ENCODE data around the gene ZFYVE28.

The ZFYVE28 gene

DNA sequence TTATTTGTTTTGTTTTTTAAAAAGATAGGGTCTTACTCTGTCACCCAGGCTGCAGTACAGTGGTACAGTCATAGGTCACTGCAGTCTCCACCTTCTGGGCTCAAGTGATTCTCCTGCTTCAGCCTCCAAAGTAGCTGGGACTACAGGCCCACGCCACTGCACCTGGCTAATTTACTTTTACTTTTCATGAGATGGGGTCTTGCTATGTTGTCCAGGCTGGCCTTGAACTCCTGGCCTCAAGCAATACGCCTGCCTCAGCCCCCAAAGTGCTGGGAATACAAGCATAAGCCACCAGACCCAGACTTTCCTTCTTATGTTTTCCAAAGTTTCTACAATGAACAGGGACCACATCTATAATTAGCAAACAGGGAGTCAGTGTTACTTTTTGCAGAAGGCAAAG, 118.7 kb downstream of the ZFYVE28 start:
- no peak overlapping the region for H3K4me3 ChIP-seq (ENCODE audit: low read depth, low read length)
- POLR2A ChIA-PET, result no interaction called here
- TF ChIP-seq, protein P1, sequence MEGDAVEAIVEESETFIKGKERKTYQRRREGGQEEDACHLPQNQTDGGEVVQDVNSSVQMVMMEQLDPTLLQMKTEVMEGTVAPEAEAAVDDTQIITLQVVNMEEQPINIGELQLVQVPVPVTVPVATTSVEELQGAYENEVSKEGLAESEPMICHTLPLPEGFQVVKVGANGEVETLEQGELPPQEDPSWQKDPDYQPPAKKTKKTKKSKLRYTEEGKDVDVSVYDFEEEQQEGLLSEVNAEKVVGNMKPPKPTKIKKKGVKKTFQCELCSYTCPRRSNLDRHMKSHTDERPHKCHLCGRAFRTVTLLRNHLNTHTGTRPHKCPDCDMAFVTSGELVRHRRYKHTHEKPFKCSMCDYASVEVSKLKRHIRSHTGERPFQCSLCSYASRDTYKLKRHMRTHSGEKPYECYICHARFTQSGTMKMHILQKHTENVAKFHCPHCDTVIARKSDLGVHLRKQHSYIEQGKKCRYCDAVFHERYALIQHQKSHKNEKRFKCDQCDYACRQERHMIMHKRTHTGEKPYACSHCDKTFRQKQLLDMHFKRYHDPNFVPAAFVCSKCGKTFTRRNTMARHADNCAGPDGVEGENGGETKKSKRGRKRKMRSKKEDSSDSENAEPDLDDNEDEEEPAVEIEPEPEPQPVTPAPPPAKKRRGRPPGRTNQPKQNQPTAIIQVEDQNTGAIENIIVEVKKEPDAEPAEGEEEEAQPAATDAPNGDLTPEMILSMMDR (IDR thresholded peaks at IDR 0.05; ENCODE audit: insufficient read depth, low read length, missing control alignments), result no peak
- CTCF ChIA-PET, result no interaction called here
- DNase-seq (ENCODE audit: low read depth, low spot score), result no peak

DNA sequence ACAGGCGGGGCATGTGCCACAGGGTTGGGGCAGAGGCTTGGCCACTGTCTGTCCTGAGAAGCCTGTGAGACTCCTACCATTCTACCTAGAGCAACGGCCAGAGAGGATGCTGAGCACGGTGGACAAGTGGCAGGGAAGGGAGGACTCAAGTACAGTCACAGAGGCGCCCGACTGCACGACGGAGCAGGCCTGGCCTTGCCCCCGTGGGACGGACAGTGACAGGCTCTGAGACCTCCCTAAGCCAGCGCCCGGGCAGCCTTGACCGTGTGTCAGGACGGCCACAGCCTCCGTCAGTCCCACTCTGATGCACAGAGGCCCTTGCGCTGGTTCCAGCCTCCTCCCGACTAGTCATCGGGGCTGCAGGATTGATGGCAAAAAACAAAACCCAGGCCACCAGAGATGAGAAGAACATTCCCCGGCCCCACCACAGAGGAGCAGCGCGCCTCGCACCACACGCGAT, 119.9 kb downstream of the ZFYVE28 start:
- POLR2A ChIA-PET, result no interaction called here
- TF ChIP-seq, protein P1 (IDR thresholded peaks at IDR 0.05; ENCODE audit: insufficient read depth, low read length, missing control alignments), result no peak
- no peak for DNase-seq (ENCODE audit: low read depth, low spot score)
- CTCF ChIA-PET, result no interaction called here
- H3K4me3 ChIP-seq (ENCODE audit: low read depth, low read length), result no peak overlapping the region

DNA sequence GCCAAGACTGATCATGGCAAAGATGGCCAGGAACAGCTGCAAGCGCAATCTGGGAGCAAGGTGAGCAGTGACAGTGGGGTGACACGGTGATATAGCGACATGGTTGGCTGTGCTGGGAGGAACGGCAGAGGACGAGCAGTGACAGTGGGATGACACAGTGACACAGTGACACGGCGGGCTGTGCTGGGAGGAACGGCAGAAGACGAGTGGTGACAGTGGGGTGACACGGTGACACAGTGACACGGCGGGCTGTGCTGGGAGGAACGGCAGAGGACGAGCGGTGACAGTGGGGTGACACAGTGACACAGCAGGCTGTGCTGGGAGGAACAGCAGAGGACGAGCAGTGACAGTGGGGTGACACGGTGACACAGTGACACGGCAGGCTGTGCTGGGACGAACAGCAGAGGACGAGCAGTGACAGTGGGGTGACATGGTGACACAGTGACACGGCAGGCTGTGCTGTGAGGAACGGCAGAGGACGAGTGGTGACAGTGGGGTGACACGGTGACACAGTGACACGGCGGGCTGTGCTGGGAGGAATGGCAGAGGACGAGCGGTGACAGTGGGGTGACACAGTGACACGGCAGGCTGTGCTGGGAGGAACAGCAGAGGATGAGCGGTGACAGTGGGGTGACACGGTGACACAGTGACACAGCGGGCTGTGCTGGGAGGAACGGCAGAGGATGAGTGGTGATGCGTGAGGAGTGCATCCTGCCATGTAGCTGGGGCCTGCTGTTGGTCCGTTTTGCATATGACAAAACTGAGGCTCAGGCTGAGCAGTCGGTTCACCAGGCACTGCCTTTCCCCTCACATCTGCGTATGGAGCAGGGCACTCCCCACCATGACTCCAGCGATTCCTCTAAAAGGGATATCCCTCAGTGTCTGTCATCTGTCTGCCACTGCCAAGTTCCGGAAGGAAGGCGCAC, 120.6 kb downstream of the ZFYVE28 start:
- H3K4me3 ChIP-seq (ENCODE audit: low read depth, low read length), result no peak overlapping the region
- TF ChIP-seq, protein P1 (IDR thresholded peaks at IDR 0.05; ENCODE audit: insufficient read depth, low read length, missing control alignments), result no peak
- ChIA-PET CTCF (no interaction called here), POLR2A (no interaction called here)
- DNase-seq (ENCODE audit: low read depth, low spot score), result no peak

DNA sequence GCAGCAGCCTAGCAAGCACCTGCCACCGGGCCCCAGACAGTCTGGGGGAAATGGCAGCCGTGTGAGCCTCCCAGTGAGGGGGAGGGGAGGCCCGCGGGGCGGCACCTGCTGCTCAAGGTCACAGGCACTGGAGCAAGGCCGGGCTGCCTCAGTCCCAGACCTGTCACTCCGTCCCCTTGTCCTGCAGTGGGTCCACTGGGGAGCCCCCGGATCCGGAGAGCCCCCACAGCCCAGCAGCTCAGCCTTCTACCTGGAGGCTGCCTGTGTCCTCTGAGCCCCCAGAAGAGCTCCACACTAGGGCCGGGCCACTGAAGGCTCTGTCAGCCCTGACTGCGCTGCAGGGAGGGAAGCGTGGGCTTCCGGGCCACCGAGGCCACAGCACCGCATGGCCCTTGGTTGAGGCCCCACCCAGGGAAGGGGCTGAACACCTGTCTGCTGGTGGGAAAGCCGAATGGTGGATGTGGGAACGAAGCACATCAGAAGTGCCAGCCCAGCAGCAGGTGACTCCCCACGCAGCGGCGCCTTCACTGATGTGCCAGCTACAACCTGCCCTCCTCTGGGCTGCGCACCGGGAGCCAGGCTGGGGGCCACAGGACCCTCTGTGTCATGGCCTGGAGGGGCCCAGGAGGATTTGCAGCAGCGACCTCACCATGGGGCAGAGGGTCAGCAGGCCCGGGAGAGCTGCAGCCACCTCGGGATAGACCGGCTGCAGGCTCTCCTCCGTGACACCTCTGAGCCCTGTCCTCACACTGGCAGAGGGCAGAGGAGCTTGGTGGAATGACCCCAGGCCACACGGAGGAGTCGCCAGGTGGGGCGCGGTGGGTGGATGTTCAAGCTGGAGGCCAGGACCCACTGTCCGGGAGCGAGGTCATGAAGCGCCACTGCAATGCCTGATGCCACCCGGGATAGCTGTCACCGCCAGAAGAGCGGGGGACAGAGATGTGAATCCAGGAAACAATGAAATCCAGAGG, 121.5 kb downstream of the ZFYVE28 start:
- ChIA-PET CTCF (no interaction called here), POLR2A (no interaction called here)
- H3K4me3 ChIP-seq (ENCODE audit: low read depth, low read length), result no peak overlapping the region
- TF ChIP-seq, protein P1 (IDR thresholded peaks at IDR 0.05; ENCODE audit: insufficient read depth, low read length, missing control alignments), result no peak
- DNase-seq (ENCODE audit: low read depth, low spot score), result no peak

DNA sequence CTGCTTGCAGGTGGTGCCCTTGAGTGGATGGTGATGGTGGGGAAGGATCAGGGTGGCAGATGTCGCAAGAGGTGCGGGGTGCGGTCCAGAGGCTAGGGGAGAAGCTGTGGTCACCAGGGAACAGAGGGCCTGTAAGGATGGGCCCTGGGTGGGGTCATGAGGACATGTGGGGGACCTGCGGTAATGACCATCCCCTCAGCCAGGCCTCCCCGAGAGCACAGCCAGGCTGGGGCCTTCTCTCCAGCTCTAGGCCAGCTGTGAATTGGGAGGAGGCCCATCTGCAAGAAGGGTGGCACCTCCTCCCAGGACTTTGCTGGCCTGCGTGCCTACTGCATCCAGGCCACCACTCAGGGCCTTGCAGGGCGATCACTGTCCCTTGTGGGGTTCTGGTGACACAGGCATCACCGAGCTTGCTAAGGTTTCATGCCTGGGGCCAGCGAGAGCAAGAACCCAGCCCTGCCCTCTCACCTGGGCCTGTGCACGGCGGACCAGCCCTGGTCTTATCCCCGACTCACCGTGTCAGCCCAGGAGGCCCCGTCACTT, 122.5 kb downstream of the ZFYVE28 start:
- ChIA-PET CTCF (no interaction called here), POLR2A (no interaction called here)
- DNase-seq (ENCODE audit: low read depth, low spot score), result no peak
- TF ChIP-seq, protein P1 (IDR thresholded peaks at IDR 0.05; ENCODE audit: insufficient read depth, low read length, missing control alignments), result no peak
- no peak overlapping the region for H3K4me3 ChIP-seq (ENCODE audit: low read depth, low read length)
